GM20000 (cell line): Measurements from ENCODE around the gene ECSCR.

Experiments
- DNase-seq: peaks from one replicate; pipeline ENCODE4 v3.0.0; 2012; ENCODE audit warnings: low spot score
- TF ChIP-seq, protein P1 (sequence below): IDR thresholded peaks from 2 replicates; pipeline ENCODE4 v1.5.1; 2012; ENCODE audit warnings: mild to moderate bottlenecking, control low read depth; ENCODE audit errors: extremely low read depth, missing control alignments

Gene ECSCR

DNA sequence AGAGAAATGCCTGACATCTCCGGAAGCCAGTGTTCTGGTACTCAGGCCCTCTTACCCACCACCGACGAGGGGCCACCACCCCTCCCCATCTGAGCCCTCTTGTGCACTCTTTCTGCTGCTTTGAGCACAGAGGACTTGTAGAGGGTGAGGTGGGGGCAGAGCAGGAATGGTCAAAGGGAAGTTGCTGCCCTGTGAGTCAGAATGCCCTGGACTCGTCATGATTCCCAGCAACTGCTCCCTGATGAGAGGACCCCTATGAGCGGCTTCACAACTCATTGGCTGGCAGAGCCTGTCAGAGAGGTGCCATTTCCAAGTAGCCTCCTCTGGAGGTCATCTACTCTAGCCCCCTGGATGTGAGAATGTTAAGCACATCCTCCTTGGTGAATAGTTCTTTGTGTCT, 845 bp downstream of the ECSCR start:
- TF ChIP-seq, protein P1, sequence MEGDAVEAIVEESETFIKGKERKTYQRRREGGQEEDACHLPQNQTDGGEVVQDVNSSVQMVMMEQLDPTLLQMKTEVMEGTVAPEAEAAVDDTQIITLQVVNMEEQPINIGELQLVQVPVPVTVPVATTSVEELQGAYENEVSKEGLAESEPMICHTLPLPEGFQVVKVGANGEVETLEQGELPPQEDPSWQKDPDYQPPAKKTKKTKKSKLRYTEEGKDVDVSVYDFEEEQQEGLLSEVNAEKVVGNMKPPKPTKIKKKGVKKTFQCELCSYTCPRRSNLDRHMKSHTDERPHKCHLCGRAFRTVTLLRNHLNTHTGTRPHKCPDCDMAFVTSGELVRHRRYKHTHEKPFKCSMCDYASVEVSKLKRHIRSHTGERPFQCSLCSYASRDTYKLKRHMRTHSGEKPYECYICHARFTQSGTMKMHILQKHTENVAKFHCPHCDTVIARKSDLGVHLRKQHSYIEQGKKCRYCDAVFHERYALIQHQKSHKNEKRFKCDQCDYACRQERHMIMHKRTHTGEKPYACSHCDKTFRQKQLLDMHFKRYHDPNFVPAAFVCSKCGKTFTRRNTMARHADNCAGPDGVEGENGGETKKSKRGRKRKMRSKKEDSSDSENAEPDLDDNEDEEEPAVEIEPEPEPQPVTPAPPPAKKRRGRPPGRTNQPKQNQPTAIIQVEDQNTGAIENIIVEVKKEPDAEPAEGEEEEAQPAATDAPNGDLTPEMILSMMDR, result no peak
- DNase-seq, result no peak

DNA sequence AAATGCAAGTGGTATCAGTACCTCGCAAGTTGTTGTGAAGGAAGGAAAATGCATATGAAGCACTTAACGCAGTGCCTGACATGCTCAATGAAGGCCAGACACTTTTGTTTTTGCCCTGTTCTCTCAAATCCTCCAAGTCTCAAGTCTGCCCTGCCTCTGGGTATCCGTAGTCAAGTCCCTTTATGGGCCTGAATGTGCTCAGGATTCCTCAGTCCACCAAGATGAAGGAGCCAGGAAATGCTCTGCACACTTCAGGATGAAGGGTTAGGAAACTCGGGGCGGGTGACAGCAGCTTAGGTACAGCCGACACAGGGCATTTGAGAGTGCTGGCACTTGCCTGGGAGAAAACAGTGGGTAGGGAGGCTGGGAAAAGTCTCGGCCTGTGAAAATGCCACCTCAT, 1.4 kb downstream of the ECSCR start:
- TF ChIP-seq, protein P1, result no peak
- no peak for DNase-seq

DNA sequence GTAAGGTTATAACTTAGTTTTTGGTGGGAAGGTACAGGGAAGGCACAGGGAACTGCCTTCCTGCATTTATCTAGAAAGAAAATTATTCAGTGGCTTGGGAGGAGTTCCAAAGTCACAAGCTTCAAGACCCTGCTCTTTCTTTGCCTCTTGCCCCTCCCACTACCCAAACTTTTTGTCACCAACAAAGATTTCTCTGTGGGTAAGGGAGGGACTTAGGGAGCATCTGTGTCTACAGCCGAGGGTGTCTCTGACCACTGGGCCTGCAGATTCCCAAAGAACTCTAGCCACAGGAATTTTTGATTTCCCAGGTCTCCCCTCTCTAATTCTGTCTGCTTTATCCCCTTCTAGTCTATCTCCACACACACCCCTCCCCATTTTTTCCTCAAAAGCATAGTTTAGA, 2.1 kb downstream of the ECSCR start:
- TF ChIP-seq, protein P1, result no peak
- DNase-seq, result no peak

DNA sequence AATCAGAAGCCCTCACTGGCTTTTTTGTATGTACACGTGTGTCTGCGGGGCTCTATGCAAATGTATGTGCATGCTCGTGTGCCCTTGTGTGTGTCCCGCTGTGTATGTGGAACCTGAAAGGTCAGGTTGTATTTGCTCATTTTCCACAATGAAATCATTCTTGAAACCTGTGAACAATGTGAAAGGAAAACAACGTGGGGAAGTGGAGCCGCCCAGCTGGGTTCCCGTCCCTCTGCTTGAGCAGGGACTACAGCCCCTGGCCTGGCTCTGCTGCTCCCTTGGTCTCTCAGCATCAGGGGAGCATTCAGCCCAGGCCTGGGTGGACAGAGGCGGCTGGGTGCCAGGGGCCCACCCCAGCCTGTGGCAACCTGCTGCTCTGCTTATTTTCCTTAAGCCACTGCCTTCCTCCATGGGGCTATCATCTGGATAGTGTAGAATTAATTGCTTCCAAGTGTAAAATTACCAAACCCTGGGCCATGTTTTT, 3.0 kb downstream of the ECSCR start:
- DNase-seq, result peak; percentile 44
- TF ChIP-seq, protein P1, result no peak

DNA sequence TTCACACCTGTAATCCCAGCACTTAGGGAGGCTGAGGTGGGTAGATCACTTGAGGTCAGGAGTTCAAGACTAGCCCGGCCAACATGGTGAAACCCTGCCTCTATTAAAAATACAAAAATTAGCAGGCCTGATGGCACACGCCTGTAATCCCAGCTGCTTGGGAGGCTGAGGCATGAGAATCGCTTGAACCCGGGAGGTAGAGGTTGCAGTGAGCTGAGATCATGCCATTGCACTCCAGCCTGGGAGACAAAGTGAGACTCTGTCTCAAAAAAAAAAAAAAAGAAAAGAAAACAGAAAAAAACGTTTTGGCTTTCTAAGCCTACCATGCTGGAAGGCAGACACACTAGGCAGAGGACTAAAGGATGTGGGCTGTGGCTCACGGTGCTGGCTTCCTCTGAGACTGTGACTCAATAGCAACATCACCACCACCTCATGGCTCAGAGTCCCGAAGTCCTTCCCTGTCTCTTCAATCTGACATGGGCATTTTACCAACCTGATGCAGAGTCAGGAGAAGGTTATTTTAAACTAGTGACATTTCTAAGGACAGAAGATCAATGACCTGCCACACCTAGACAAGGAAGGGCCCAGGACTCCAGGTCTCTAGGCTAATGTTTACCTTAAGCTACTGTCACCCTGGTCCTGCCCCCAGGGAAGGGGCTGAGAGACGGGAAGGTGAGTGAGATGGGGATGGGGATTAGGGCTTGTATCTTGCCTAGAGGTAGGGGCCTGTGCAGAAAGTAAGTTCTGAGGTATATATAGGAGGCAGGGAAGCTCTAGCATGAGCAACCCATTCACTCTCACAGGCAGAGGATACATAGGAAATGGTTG, 3.7 kb downstream of the ECSCR start:
- TF ChIP-seq, protein P1, result no peak
- DNase-seq, result peak; percentile 68

DNA sequence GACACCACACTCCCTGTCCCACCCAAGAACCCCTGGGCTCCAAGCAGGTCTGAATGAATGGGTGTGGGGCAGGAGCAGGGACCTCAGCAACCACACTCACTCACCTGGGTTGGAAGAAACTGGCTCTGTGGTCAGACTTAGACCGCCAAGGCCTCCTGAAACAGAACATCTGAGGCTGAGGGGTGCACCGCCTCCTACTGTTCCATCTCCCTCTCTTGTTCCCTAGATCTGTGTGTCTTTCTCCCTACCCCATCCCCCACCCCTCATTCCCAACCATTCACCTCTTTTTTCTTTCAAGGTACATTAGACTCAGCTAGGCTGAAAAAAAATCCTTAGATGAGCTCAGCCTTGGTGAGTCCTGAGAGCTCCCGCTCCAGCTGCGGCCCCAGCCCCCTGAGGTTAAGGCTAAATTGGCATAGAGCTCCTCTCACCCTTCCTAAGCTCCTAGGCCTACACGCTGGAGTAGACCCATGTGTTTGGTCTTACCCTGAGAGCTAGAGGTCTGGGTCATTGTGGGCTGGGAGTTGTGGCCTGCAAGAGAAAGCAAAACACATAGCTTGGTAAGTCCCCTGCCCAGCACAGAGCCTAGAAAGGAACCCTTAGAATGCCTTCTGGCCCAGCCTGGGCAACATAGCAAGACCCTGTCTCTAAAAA, 4.8 kb downstream of the ECSCR start:
- TF ChIP-seq, protein P1, result no peak
- DNase-seq, result no peak

DNA sequence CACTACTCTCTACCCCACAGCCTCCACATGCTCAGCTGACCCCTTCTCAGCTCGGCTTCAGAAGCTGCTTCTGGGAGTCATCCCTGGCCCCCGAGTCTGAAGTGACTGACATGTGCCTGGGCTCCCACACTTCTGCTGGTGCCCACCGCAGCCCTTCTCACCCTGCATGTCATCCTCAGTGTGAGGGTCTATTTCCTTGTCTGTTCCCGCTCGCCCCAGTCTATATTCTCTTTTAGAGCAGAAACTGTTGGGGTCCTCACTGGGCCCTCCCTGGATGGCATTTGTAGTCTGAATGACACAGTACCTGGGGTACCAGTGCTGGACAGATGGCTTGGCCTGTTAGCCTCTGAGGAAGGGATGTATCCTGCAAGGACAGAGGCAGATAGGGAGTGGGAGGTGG, 5.3 kb downstream of the ECSCR start:
- TF ChIP-seq, protein P1, result no peak
- no peak for DNase-seq
